GM12878 (cell line): ENCODE results near the gene ZDBF2.

Source experiments
- BCL11A ChIP-seq: IDR thresholded peaks from 2 replicates; pipeline ENCODE4 v1.6.1; 2011; ENCODE audit warnings: low read depth, low read length
- CREB1 ChIP-seq: IDR thresholded peaks from 2 replicates; pipeline ENCODE4 v1.6.1; 2012; ENCODE audit warnings: low read depth, mild to moderate bottlenecking, inconsistent platforms
- CTCF ChIP-seq, 3 experiments: IDR thresholded peaks in 2 of 3; conservative IDR thresholded peaks in 1 of 3; 2 replicates each; pipeline ENCODE4 v1.5.1; 2011; ENCODE audit warnings: low read depth in 3 of 3, low read length in 3 of 3, mild to moderate bottlenecking in 3 of 3, control low read depth in 2 of 3, moderate library complexity in 2 of 3, inconsistent platforms in 1 of 3, mixed read lengths in 1 of 3; ENCODE audit not compliant: control insufficient read depth in 2 of 3, insufficient read depth in 1 of 3; ENCODE audit errors: extremely low read depth in 1 of 3
- EGR1 ChIP-seq, 2 experiments: IDR thresholded peaks; 1 replicate in 1 of 2; 2 replicates in 1 of 2; pipeline ENCODE4 v1.6.1; 2011 to 2012; ENCODE audit warnings: low read depth in 2 of 2, low read length in 2 of 2, borderline replicate concordance in 1 of 2, mild to moderate bottlenecking in 1 of 2, moderate library complexity in 1 of 2
- GABPA ChIP-seq: IDR thresholded peaks from 2 replicates; pipeline ENCODE4 v1.6.1; 2014; ENCODE audit warnings: antibody characterized with exemption, low read depth, mild to moderate bottlenecking, inconsistent platforms
- MYB ChIP-seq: fragments of 150-350 bp; IDR thresholded peaks from 2 replicates; pipeline ENCODE4 v1.6.1; 2014; ENCODE audit warnings: mild to moderate bottlenecking, low read depth, low read length, borderline replicate concordance
- POLR2AphosphoS5 ChIP-seq: IDR thresholded peaks from 2 replicates; pipeline ENCODE4 v1.6.1; 2011; ENCODE audit warnings: mild to moderate bottlenecking, low read length, inconsistent platforms
- REST ChIP-seq: IDR thresholded peaks from 2 replicates; pipeline ENCODE4 v1.6.1; 2012; ENCODE audit warnings: mild to moderate bottlenecking, low read depth, low read length
- TBL1XR1 ChIP-seq: IDR thresholded peaks from 2 replicates; pipeline ENCODE4 v1.6.1; 2012; ENCODE audit warnings: low read depth, low read length, improper control_type of control experiment
- USF1 ChIP-seq: IDR thresholded peaks from 2 replicates; pipeline ENCODE4 v1.6.1; 2011; ENCODE audit warnings: borderline replicate concordance, low read depth, mild to moderate bottlenecking, moderate library complexity, mixed read lengths, low read length; ENCODE audit not compliant: insufficient read depth; ENCODE audit errors: extremely low read length
- USF2 ChIP-seq: IDR thresholded peaks from 2 replicates; pipeline ENCODE4 v1.6.1; 2011; ENCODE audit warnings: low read depth, low read length, improper control_type of control experiment, borderline replicate concordance

GRCh38 chr2:206263959-206264603, 10.4 kb upstream of the ZDBF2 start:
- TF ChIP-seq USF2 (no peak), GABPA (no peak), REST (no peak), EGR1 (IDR thresholded peaks at IDR 0.05; ENCODE audit: borderline replicate concordance in 1 of 2, low read depth in 2 of 2, low read length in 2 of 2) (no peak), CREB1 (no peak), MYB (no peak), USF1 (no peak), CTCF (IDR thresholded peaks at IDR 0.05 in 2 of 3, conservative IDR thresholded peaks at IDR 0.05 in 1 of 3; ENCODE audit: control insufficient read depth in 2 of 3, extremely low read depth in 1 of 3, insufficient read depth in 1 of 3, low read depth in 3 of 3, low read length in 3 of 3) (no peak), TBL1XR1 (no peak), POLR2AphosphoS5 (no peak), BCL11A (no peak)
